ENCODE data around the gene TBC1D1. TPM values are rescaled to one million over a fixed set of nuclear protein-coding genes. Genes with fewer than 3 reads are reported as not detected.

TBC1D1 gene
- total and polyA plus RNA-seq, 3 experiments from 2014 or later = 26.7 to 76.1 (median 73.1) TPM

DNA sequence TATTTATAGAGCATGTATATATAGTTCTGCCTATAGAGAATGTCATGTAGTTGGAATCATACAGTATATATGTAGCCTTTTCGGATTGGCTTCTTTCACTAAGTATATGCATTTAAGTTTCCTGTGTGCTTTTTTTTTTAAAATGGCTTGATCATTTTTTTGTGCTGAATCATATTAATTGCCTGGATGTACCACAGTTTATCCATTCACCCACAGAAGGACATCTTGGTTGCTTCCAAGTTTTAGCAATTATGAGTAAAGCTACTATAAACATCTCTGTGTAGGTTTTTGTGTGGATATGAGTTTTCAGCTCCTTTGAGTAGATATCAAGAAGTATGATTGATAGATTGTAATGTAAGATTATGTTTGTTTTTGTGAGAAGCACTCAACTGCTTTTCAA, 93.1 kb downstream of the TBC1D1 start:
- no peaks in the 10 kb centered on the region for H3K9me3 ChIP-seq (ENCODE audit: low read length)
- POLR2A ChIA-PET = no interaction called here
- Mint-ChIP-seq H3K27ac (no peak overlapping the region), H3K4me3 (no peak overlapping the region), H3K4me1 (peaks cover 31 to 54% (median 37%) of the 10 kb centered on the region in 3 donors), H3K27me3 (no peaks in the 10 kb centered on the region), H3K9me3 (no peaks in the 10 kb centered on the region), H3K36me3 (peaks cover 0 to 6% (median 1%) of the 10 kb centered on the region in 3 donors)
- H3K27ac ChIP-seq (ENCODE audit: low read depth, low read length) = no peak overlapping the region
- no peak for DNase-seq
- H3K4me1 ChIP-seq (ENCODE audit: insufficient read depth, low read length) = peaks cover 9% of the 10 kb centered on the region
- no peak overlapping the region for H3K4me3 ChIP-seq (ENCODE audit: low read length)
- CTCF ChIA-PET = no interaction called here
- no peaks in the 10 kb centered on the region for H3K36me3 ChIP-seq (ENCODE audit: insufficient read depth, low read length)
- no peaks in the 10 kb centered on the region for H3K27me3 ChIP-seq (ENCODE audit: insufficient read depth, low read length, poor library complexity, severe bottlenecking)

GRCh38 chr4:37985730-37986275, 94.9 kb downstream of the TBC1D1 start:
- Histone ChIP-seq H3K27ac (ENCODE audit: low read depth, low read length) (no peak overlapping the region), H3K4me1 (ENCODE audit: insufficient read depth, low read length) (peaks cover 9% of the 10 kb centered on the region), H3K36me3 (ENCODE audit: insufficient read depth, low read length) (no peaks in the 10 kb centered on the region), H3K9me3 (ENCODE audit: low read length) (no peaks in the 10 kb centered on the region), H3K27me3 (ENCODE audit: insufficient read depth, low read length, poor library complexity, severe bottlenecking) (no peaks in the 10 kb centered on the region), H3K4me3 (ENCODE audit: low read length) (no peak overlapping the region)
- CTCF ChIA-PET = no interaction called here
- H3K9me3 Mint-ChIP-seq = no peaks in the 10 kb centered on the region
- no peak overlapping the region for H3K4me3 Mint-ChIP-seq
- DNase-seq = no peak
- peaks cover 0 to 7% (median 3%) of the 10 kb centered on the region in 3 donors for H3K36me3 Mint-ChIP-seq
- H3K4me1 Mint-ChIP-seq = peaks cover 24 to 41% (median 33%) of the 10 kb centered on the region in 3 donors
- H3K27ac Mint-ChIP-seq = no peak overlapping the region
- POLR2A ChIA-PET = no interaction called here
- no peaks in the 10 kb centered on the region for H3K27me3 Mint-ChIP-seq

GRCh38 chr4:37988670-37989069, 97.8 kb downstream of the TBC1D1 start:
- no peak for DNase-seq
- H3K4me3 ChIP-seq (ENCODE audit: low read length) = no peak overlapping the region
- H3K27ac Mint-ChIP-seq = peak overlapping the region in 1 of 8 donors; percentile 5
- H3K27me3 ChIP-seq (ENCODE audit: insufficient read depth, low read length, poor library complexity, severe bottlenecking) = no peaks in the 10 kb centered on the region
- H3K4me1 ChIP-seq (ENCODE audit: insufficient read depth, low read length) = no peaks in the 10 kb centered on the region
- no peaks in the 10 kb centered on the region for H3K9me3 ChIP-seq (ENCODE audit: low read length)
- H3K27ac ChIP-seq (ENCODE audit: low read depth, low read length) = no peak overlapping the region
- peaks cover 0 to 6% of the 10 kb centered on the region in 2 donors for H3K27me3 Mint-ChIP-seq
- H3K9me3 Mint-ChIP-seq = peaks cover 0 to 3% (median 0%) of the 10 kb centered on the region in 5 donors
- ChIA-PET CTCF (interaction anchor here (0.6 kb wide), 1 partner anchor 11 kb away, joined by 3 read pairs; no protein-coding TSS in a partner anchor), POLR2A (no interaction called here)
- peaks cover 12 to 28% (median 19%) of the 10 kb centered on the region in 3 donors for H3K4me1 Mint-ChIP-seq
- H3K36me3 Mint-ChIP-seq = peaks cover 0 to 8% (median 7%) of the 10 kb centered on the region in 3 donors
- H3K4me3 Mint-ChIP-seq = no peak overlapping the region
- no peaks in the 10 kb centered on the region for H3K36me3 ChIP-seq (ENCODE audit: insufficient read depth, low read length)

DNA sequence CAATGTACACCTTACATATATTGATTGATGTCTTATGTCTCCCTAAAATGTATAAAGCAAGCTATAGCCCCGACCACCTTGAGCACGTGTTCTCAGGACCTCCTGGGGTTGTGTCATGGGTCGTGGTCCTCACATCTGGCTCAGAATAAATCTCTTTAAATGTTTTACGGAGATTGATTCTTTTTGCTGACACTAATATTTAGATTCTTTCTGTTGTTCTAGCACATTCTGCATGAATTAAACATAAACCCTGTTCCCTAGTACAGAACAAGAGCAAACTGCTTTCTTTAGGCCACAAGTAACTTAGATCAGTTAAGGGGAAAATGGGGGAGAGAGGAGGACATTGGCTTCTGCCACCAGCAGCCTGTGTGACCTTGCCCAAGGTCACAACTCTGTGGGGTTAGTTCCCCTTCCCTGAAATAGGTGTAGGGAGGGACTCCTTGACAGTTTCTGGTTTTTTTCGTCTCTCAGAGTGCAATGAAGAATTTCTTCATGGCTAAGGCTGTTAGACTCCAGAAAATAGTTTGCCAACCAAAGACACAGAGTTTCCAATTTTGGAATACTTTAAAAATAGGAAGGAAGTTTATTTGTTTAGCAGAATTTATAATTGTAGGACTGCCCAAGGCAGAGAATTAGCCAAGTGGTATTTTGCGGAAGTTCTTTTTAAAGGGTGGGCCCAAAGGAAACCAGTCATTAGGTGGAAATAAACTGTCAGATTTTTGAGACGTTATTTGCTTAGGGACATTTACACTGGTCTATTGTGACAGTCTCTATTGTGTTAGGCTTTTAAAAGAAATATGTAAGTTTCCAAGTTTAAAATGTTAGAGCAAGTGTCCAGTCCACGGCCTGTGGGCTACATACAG, 98.7 kb downstream of the TBC1D1 start:
- no peak overlapping the region for H3K27ac ChIP-seq (ENCODE audit: low read depth, low read length)
- CTCF ChIA-PET = no interaction called here
- Mint-ChIP-seq H3K9me3 (peaks cover 0 to 3% (median 0%) of the 10 kb centered on the region in 5 donors), H3K27ac (no peak overlapping the region), H3K36me3 (peaks cover 0 to 8% (median 7%) of the 10 kb centered on the region in 3 donors), H3K4me1 (peaks cover 16 to 36% (median 20%) of the 10 kb centered on the region in 3 donors), H3K4me3 (no peak overlapping the region), H3K27me3 (peaks cover 0 to 6% of the 10 kb centered on the region in 2 donors)
- H3K4me3 ChIP-seq (ENCODE audit: low read length) = no peak overlapping the region
- POLR2A ChIA-PET = no interaction called here
- no peak for DNase-seq
- H3K36me3 ChIP-seq (ENCODE audit: insufficient read depth, low read length) = no peaks in the 10 kb centered on the region
- no peaks in the 10 kb centered on the region for H3K9me3 ChIP-seq (ENCODE audit: low read length)
- H3K27me3 ChIP-seq (ENCODE audit: insufficient read depth, low read length, poor library complexity, severe bottlenecking) = no peaks in the 10 kb centered on the region
- H3K4me1 ChIP-seq (ENCODE audit: insufficient read depth, low read length) = peaks cover 5% of the 10 kb centered on the region

DNA sequence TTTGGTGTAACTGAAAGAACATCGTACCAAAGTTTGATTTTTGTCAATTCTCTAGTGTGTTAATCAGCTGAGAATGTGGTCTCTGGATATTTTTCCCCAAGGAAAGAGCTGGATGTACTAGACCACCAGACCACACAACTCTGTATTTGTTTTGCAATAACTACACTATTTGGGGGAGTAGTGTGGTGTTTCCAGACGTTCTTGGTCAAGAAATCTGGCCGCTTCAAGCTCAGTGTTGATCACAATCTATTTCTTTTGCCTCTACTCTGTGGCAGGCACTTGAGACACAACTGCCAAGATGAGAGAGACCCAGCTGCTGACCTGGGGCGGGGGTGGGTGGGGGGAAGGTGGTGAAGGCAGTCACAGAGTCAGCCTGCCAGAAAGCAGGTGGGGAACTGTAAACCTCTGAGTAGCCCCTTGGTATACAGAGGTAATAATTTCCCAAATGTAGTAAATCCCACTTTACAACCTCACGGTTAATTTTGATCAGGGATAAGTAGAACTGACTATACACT, 99.9 kb downstream of the TBC1D1 start:
- CTCF ChIA-PET = interaction anchor here (0.7 kb wide), 1 partner anchor 99 kb away, joined by 3 read pairs; no protein-coding TSS in a partner anchor
- H3K27me3 Mint-ChIP-seq = peaks cover 0 to 6% of the 10 kb centered on the region in 2 donors
- H3K9me3 Mint-ChIP-seq = peaks cover 0 to 3% (median 0%) of the 10 kb centered on the region in 5 donors
- Histone ChIP-seq H3K4me3 (ENCODE audit: low read length) (no peak overlapping the region), H3K9me3 (ENCODE audit: low read length) (no peaks in the 10 kb centered on the region), H3K36me3 (ENCODE audit: insufficient read depth, low read length) (no peaks in the 10 kb centered on the region), H3K4me1 (ENCODE audit: insufficient read depth, low read length) (peaks cover 5% of the 10 kb centered on the region), H3K27ac (ENCODE audit: low read depth, low read length) (no peak overlapping the region), H3K27me3 (ENCODE audit: insufficient read depth, low read length, poor library complexity, severe bottlenecking) (no peaks in the 10 kb centered on the region)
- H3K4me1 Mint-ChIP-seq = peaks cover 18 to 37% (median 26%) of the 10 kb centered on the region in 3 donors
- peaks cover 0 to 8% (median 7%) of the 10 kb centered on the region in 3 donors for H3K36me3 Mint-ChIP-seq
- POLR2A ChIA-PET = no interaction called here
- H3K4me3 Mint-ChIP-seq = no peak overlapping the region
- no peak overlapping the region for H3K27ac Mint-ChIP-seq
- no peak for DNase-seq

DNA sequence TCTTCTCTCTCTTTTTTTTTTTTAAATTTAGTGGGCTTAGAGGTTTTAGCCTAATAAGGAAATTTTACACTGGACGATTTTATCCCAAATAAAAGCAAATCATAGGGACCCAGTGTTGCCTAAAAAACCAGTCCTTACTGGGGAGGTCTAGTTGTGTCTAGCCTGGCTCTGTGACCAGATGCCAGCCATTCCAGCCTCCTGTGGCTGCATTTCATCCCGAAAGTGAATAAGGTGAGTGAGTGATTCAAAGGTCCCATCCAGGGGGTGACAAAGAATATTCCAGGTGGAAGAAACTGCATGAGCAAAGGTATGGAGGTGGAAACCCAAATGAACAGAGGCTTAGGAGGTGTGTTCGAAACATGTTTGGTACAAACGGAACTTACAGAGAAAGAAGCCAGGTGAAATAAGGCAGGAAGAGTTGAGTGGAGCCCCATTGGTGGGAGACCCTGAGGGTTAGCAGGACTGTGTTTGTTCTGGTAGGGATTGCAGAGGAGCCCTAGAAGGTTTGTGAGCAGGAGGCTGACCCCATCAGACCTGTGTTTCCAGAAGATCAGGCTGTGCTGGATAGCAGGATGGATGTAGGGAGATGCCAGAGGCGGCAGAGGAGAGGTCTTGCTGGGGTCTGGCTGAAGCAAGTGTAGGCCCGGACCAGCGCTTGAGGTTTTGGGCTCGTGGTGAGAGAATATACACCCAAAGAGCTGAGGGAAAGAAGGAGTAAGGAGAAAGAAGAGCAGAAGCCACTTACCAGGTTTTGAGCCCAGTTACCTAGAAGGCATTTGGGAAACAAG, 100.9 kb downstream of the TBC1D1 start:
- Mint-ChIP-seq H3K36me3 (peaks cover 0 to 8% (median 7%) of the 10 kb centered on the region in 3 donors), H3K4me3 (no peak overlapping the region), H3K9me3 (peaks cover 0 to 3% (median 0%) of the 10 kb centered on the region in 5 donors), H3K27ac (peak overlapping the region in 2 of 8 donors; percentile 33 to 68), H3K27me3 (peaks cover 0 to 6% of the 10 kb centered on the region in 2 donors), H3K4me1 (peaks cover 16 to 33% (median 23%) of the 10 kb centered on the region in 3 donors)
- no peak for DNase-seq
- Histone ChIP-seq H3K4me3 (ENCODE audit: low read length) (no peak overlapping the region), H3K36me3 (ENCODE audit: insufficient read depth, low read length) (no peaks in the 10 kb centered on the region), H3K27me3 (ENCODE audit: insufficient read depth, low read length, poor library complexity, severe bottlenecking) (no peaks in the 10 kb centered on the region), H3K4me1 (ENCODE audit: insufficient read depth, low read length) (peaks cover 5% of the 10 kb centered on the region), H3K27ac (ENCODE audit: low read depth, low read length) (no peak overlapping the region), H3K9me3 (ENCODE audit: low read length) (no peaks in the 10 kb centered on the region)
- POLR2A ChIA-PET = no interaction called here
- CTCF ChIA-PET = interaction anchor here (0.7 to 1.0 kb wide), 3 partner anchors 44 to 100 kb away, joined by 3 to 4 read pairs (median 3); no protein-coding TSS in a partner anchor

- Mint-ChIP-seq H3K27ac (no peak overlapping the region), H3K4me3 (no peak overlapping the region), H3K4me1 (peaks cover 23 to 36% (median 27%) of the 10 kb centered on the region in 3 donors), H3K36me3 (peaks cover 2 to 7% (median 3%) of the 10 kb centered on the region in 3 donors), H3K27me3 (peaks cover 0 to 6% of the 10 kb centered on the region in 2 donors), H3K9me3 (peaks cover 0 to 3% (median 0%) of the 10 kb centered on the region in 5 donors)
- Histone ChIP-seq H3K4me3 (ENCODE audit: low read length) (no peak overlapping the region), H3K9me3 (ENCODE audit: low read length) (no peaks in the 10 kb centered on the region), H3K27me3 (ENCODE audit: insufficient read depth, low read length, poor library complexity, severe bottlenecking) (no peaks in the 10 kb centered on the region), H3K4me1 (ENCODE audit: insufficient read depth, low read length) (peaks cover 5% of the 10 kb centered on the region), H3K27ac (ENCODE audit: low read depth, low read length) (no peak overlapping the region), H3K36me3 (ENCODE audit: insufficient read depth, low read length) (no peaks in the 10 kb centered on the region)
- ChIA-PET CTCF (no interaction called here), POLR2A (no interaction called here)
- DNase-seq = no peak
These were observed 102.9 kb downstream of the TBC1D1 start for GRCh38 chr4:37993806-37994205.

Data from CD8-positive, alpha-beta memory T cell (primary cell).